ENCODE data around the gene NANOS3.

NANOS3 gene

GRCh38 chr19:13839130-13839937, 37.6 kb upstream of the NANOS3 start:
- DNase-seq (ENCODE audit: low read depth in 1 of 2, low spot score in 1 of 2), result peak; percentile 93 to 94
- peak overlapping the region; percentile 82 for H3K4me3 ChIP-seq (replicated peaks; ENCODE audit: insufficient read depth, low read length)
- H3K27ac ChIP-seq (replicated peaks), result peak overlapping the region; percentile 98
- no peaks in the 10 kb centered on the region for H3K27me3 ChIP-seq (ENCODE audit: insufficient read depth, poor library complexity, severe bottlenecking)
- peak; percentile 85 for TF ChIP-seq POLR2AphosphoS5 (IDR thresholded peaks at IDR 0.05; ENCODE audit: low read depth)
- TF ChIP-seq REST (IDR thresholded peaks at IDR 0.05; ENCODE audit: insufficient replicate concordance, low read depth), result no peak
- peak; percentile 33; the same call in 1 of the 2 replicates for TF ChIP-seq SPI1 (IDR thresholded peaks at IDR 0.05; ENCODE audit: borderline replicate concordance, low read depth)
- peak; percentile 64; the same call in 1 of the 2 replicates for TF ChIP-seq GABPA (IDR thresholded peaks at IDR 0.05; ENCODE audit: low read depth)

GRCh38 chr19:13839938-13840304, 37.0 kb upstream of the NANOS3 start:
- Histone ChIP-seq H3K27me3 (ENCODE audit: insufficient read depth, poor library complexity, severe bottlenecking) (no peaks in the 10 kb centered on the region), H3K4me3 (replicated peaks; ENCODE audit: insufficient read depth, low read length) (peak overlapping the region; percentile 82), H3K27ac (replicated peaks) (peak overlapping the region; percentile 98)
- TF ChIP-seq GABPA (IDR thresholded peaks at IDR 0.05; ENCODE audit: low read depth) (no peak), REST (IDR thresholded peaks at IDR 0.05; ENCODE audit: insufficient replicate concordance, low read depth) (no peak), POLR2AphosphoS5 (IDR thresholded peaks at IDR 0.05; ENCODE audit: low read depth) (no peak), SPI1 (IDR thresholded peaks at IDR 0.05; ENCODE audit: borderline replicate concordance, low read depth) (no peak), CTCF (IDR thresholded peaks at IDR 0.05; ENCODE audit: insufficient read depth, low read length) (no peak)
- no peak for DNase-seq (ENCODE audit: low read depth in 1 of 2, low spot score in 1 of 2)

GRCh38 chr19:13840305-13841085, 36.4 kb upstream of the NANOS3 start:
- H3K4me3 ChIP-seq (replicated peaks; ENCODE audit: insufficient read depth, low read length), result peak overlapping the region; percentile 82
- DNase-seq (ENCODE audit: low read depth in 1 of 2, low spot score in 1 of 2), result peak in 1 of 2 experiments; percentile 58
- H3K27ac ChIP-seq (replicated peaks), result peak overlapping the region; percentile 98
- no peak for TF ChIP-seq SPI1 (IDR thresholded peaks at IDR 0.05; ENCODE audit: borderline replicate concordance, low read depth)
- TF ChIP-seq POLR2AphosphoS5 (IDR thresholded peaks at IDR 0.05; ENCODE audit: low read depth), result peak; percentile 81; the same call in 1 of the 2 replicates
- no peak for TF ChIP-seq REST (IDR thresholded peaks at IDR 0.05; ENCODE audit: insufficient replicate concordance, low read depth)
- no peak for TF ChIP-seq GABPA (IDR thresholded peaks at IDR 0.05; ENCODE audit: low read depth)
- TF ChIP-seq CTCF (IDR thresholded peaks at IDR 0.05; ENCODE audit: insufficient read depth, low read length), result no peak
- no peaks in the 10 kb centered on the region for H3K27me3 ChIP-seq (ENCODE audit: insufficient read depth, poor library complexity, severe bottlenecking)

Measured in HL-60 (cell line).